Measurements from ENCODE around the gene RAPSN.
"Not testable (repeated sequence)": the region's sequence is repeated elsewhere in the genome, so short reads cannot be mapped to it uniquely, and the experiment has no call there.

Gene RAPSN

DNA sequence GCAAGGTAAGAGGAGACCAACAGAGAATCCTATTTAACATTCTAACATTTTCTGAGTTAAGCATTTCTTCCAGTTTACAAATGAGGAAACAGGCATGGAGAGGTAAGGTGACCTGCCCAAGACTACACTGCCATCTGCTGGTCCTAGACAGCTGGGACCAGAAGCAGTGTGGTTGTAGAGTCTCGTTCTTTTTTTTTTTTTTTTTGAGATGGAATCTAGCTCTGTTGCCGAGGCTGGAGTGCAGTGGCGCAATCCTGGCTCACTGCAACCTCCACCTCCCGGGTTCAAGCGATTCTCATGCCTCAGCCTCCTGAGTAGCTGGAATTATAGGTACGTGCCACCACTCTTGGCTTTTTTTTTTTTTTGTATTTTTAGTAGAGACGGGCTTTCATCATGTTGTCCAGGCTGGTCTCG is 5.3 kb upstream of the RAPSN start:
- peak; percentile 82 for DNase-seq (ENCODE audit: extremely low spot score)
- POLR2A ChIA-PET: not testable (repeated sequence)
- CTCF ChIA-PET: interaction anchor here (0.6 to 4.3 kb wide), 19 partner anchors 10 to 540 kb away, joined by 3 to 29 read pairs (median 5); partner anchors contain the start of genes ACP2, NR1H3, PSMC3 and SPI1
- TF ChIP-seq, protein P1, sequence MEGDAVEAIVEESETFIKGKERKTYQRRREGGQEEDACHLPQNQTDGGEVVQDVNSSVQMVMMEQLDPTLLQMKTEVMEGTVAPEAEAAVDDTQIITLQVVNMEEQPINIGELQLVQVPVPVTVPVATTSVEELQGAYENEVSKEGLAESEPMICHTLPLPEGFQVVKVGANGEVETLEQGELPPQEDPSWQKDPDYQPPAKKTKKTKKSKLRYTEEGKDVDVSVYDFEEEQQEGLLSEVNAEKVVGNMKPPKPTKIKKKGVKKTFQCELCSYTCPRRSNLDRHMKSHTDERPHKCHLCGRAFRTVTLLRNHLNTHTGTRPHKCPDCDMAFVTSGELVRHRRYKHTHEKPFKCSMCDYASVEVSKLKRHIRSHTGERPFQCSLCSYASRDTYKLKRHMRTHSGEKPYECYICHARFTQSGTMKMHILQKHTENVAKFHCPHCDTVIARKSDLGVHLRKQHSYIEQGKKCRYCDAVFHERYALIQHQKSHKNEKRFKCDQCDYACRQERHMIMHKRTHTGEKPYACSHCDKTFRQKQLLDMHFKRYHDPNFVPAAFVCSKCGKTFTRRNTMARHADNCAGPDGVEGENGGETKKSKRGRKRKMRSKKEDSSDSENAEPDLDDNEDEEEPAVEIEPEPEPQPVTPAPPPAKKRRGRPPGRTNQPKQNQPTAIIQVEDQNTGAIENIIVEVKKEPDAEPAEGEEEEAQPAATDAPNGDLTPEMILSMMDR (IDR thresholded peaks at IDR 0.05; ENCODE audit: control extremely low read depth, extremely low read depth, low read depth, missing control alignments): peak; percentile 89

DNA sequence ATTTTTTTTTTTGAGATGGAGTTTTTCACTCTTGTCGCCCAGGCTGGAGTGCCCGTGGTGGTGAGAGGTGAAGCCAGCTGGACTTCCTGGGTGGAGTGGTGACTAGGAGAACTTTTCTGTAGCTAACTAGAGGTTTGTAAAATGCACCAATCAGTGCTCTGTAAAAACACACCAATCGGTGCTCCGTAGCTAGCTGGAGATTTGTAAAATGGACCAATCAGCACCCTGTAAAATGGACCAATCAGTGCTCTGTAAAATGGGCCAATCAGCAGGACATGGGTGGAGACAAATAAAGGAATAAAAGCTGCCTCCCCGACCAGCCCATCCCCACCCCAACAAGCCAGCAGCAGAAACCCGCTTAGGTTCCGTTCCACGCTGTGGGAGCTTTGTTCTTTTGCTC is 4.4 kb upstream of the RAPSN start:
- POLR2A ChIA-PET: no interaction called here
- no peak for DNase-seq (ENCODE audit: extremely low spot score)
- CTCF ChIA-PET: interaction anchor here (0.8 to 4.3 kb wide), 23 partner anchors 9 to 540 kb away, joined by 3 to 29 read pairs (median 3); partner anchors contain the start of genes ACP2, PSMC3 and SPI1
- TF ChIP-seq, protein P1 (IDR thresholded peaks at IDR 0.05; ENCODE audit: control extremely low read depth, extremely low read depth, low read depth, missing control alignments): no peak

DNA sequence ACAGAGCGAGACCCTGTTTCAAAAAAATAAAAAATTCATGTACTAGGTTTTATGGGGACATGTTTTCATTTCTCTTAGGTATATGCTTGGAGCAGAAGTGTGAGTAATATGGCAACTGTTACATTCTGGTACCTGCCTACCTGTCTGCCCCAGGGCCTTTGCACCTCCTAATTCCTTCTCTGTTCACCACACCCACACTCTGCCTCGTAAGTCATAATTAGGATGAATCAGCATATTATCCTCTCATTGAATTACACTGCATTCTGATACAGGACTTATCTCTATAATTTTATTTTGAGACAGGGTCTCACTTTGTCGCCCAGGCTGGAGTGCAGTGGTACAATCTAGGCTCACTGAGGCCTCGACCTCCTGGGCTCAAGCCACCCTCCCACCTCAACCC is 3.1 kb upstream of the RAPSN start:
- TF ChIP-seq, protein P1 (IDR thresholded peaks at IDR 0.05; ENCODE audit: control extremely low read depth, extremely low read depth, low read depth, missing control alignments): no peak
- ChIA-PET POLR2A (no interaction called here), CTCF (interaction anchor here (1.1 to 2.9 kb wide), 4 partner anchors 10 to 41 kb away, joined by 3 to 12 read pairs (median 6); partner anchors contain the start of gene PSMC3)
- no peak for DNase-seq (ENCODE audit: extremely low spot score)

DNA sequence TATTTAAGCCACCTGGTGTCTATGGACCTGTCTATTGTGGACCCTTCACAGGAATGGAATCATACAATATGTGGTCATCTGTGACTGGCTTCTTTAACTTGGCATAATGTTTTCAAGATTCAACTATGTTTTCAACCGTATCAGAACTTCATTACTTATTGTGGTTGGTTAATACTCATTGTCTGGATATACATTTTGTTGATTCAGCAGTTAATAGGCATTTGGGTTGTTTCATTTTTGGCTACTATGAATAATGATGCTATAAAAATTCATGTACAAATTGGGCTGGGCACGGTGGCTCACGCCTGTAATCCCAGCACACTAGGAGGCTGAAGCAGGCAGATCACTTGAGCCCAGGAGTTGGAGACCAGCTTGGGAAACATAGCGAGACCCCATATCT is 2.5 kb upstream of the RAPSN start:
- TF ChIP-seq, protein P1 (IDR thresholded peaks at IDR 0.05; ENCODE audit: control extremely low read depth, extremely low read depth, low read depth, missing control alignments): no peak
- POLR2A ChIA-PET: no interaction called here
- CTCF ChIA-PET: interaction anchor here (1.1 kb wide), 1 partner anchor 11 kb away, joined by 3 read pairs; no protein-coding TSS in a partner anchor
- no peak for DNase-seq (ENCODE audit: extremely low spot score)

DNA sequence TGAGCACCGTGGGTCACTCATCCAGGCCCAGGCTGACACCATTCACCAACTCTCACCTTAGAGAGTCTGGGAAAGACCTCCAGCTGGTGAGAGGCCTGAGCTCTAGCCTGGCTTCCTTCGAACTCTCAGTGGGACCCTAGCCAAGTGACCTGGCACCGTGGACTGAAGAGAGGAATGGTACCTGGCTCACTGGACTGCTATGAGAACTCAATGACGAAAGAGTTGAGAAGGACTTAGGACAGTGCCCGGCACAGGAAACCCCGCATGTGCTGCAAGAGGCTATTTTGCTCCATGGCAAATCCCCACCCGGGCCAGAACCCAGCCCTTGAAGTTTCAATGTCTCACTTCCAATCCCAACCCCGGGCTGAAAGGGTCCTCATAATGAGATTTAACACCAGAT is 605 bp upstream of the RAPSN start:
- CTCF ChIA-PET: no interaction called here
- POLR2A ChIA-PET: no interaction called here
- DNase-seq (ENCODE audit: extremely low spot score): no peak
- TF ChIP-seq, protein P1 (IDR thresholded peaks at IDR 0.05; ENCODE audit: control extremely low read depth, extremely low read depth, low read depth, missing control alignments): no peak

DNA sequence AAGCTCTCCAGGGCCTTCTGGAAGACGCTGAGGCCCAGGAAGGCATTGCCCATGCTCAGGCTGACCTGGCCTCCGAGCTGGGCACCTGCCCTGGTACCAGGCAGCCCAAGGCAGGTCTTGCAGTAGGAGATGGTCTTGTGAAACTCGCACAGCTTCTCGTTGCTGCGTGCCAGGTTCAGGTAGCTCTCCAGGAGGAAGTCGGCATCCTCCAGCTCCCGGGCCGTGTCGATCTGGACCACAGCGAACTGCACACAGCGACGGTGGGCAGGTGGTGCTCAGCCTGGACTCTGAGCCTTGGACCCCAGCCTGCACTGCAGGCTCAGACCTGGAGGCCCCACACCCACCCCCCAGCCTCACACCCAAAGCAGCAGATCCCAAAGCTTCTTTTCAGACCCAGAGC is 1.0 kb downstream of the RAPSN start:
- TF ChIP-seq, protein P1 (IDR thresholded peaks at IDR 0.05; ENCODE audit: control extremely low read depth, extremely low read depth, low read depth, missing control alignments): no peak
- ChIA-PET CTCF (interaction anchor here (1.1 kb wide), 1 partner anchor 105 kb away, joined by 3 read pairs; no protein-coding TSS in a partner anchor), POLR2A (no interaction called here)
- no peak for DNase-seq (ENCODE audit: extremely low spot score)
